ENCODE data around the gene COASY.

COASY gene

DNA sequence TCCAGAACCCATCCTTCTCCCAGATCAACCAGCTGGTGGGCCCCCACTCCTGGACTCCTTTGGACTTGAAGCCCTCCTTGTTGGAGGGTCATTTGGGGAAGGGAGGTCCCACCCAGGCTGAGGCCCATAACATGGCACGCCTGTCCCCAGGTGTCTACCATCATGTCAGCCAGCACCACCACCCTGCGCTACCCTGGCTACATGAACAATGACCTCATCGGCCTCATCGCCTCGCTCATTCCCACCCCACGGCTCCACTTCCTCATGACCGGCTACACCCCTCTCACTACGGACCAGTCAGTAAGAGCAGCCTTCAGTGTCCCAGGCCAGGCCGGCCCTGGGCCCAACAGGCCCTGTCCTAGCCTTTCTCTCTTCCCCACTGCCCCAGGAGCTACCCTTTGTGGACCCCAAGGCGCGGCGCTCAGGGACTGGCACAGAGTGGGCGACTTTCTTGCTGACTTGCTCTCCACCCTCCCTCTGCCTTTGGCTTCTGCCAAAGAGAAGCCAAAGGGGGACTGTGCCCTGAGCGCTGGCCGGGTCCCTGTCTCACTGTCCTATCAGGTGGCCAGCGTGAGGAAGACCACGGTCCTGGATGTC is 51.8 kb downstream of the COASY start:
- no peak for DNase-seq (ENCODE audit: low read depth)
